ENCODE data around the gene OR5C1.
"Not testable (repeated sequence)": the region's sequence is repeated elsewhere in the genome, so short reads cannot be mapped to it uniquely, and the experiment has no call there.

OR5C1 gene

GRCh38 chr9:122832194-122832593 lies 43.5 kb downstream of the OR5C1 start:
- no peak overlapping the region for H3K4me3 ChIP-seq (replicated peaks in 1 of 2; ENCODE audit: low read depth in 2 of 2, low read length in 2 of 2)
- DNase-seq (ENCODE audit: low read depth in 2 of 2): no peak
- no peak for TF ChIP-seq CTCF (IDR thresholded peaks at IDR 0.05; ENCODE audit: low read depth, low read length)

DNA sequence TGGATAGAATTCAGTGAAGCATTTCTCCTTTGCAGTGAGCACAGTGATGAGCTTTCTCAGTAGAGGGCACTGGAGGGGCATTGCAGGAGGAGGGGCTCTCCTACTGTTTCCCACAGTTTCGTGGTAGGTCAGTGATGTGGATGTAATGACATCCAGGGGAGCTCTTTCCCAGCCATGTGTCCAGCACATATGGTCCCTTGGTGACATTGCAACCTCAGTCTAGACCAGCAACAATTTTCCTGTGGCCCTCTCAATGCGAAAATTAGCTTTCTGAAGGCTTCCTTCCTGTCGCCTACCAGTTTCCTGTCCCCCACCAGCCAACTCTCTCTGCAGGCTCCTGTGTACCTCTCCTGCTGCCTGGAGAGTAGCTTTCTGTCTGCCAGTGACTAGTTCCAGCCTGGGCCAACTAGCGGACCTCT lies 46.6 kb downstream of the OR5C1 start:
- DNase-seq (ENCODE audit: low read depth in 2 of 2): no peak
- no peak overlapping the region for H3K4me3 ChIP-seq (replicated peaks in 1 of 2; ENCODE audit: low read depth in 2 of 2, low read length in 2 of 2)
- no peak for TF ChIP-seq CTCF (IDR thresholded peaks at IDR 0.05; ENCODE audit: low read depth, low read length)

GRCh38 chr9:122837266-122837850 lies 48.6 kb downstream of the OR5C1 start:
- no peak for TF ChIP-seq CTCF (IDR thresholded peaks at IDR 0.05; ENCODE audit: low read depth, low read length)
- no peak overlapping the region for H3K4me3 ChIP-seq (replicated peaks in 1 of 2; ENCODE audit: low read depth in 2 of 2, low read length in 2 of 2)
- no peak for DNase-seq (ENCODE audit: low read depth in 2 of 2)

DNA sequence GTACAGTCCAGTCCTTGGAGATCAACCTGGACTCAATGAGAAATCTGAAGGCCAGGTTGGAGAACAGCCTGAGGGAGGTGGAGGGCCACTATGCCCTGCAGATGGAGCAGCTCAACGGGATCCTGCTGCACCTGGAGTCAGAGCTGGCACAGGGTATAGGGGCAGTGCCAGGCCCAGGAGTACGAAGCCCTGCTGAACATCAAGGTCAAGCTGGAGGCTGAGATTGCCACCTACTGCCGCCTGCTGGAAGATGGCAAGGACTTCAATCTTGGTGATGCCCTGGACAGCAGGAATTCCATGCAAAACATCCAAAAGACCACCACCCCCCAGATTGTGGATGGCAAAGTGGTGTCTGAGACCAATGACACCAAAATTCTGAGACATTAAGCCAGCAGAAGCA lies 49.7 kb downstream of the OR5C1 start:
- not testable (repeated sequence) for H3K4me3 ChIP-seq (replicated peaks in 1 of 2; ENCODE audit: low read depth in 2 of 2, low read length in 2 of 2); DNase-seq (ENCODE audit: low read depth in 2 of 2)

Measured in cardiac fibroblast (primary cell).